Measurements from ENCODE around the gene SMAD1. TPM values are rescaled to one million over a fixed set of nuclear protein-coding genes. Genes with fewer than 3 reads are reported as not detected.

Gene SMAD1
- total and polyA plus RNA-seq, 12 donors, result 1.4 to 23.8 (median 14.2) TPM

DNA sequence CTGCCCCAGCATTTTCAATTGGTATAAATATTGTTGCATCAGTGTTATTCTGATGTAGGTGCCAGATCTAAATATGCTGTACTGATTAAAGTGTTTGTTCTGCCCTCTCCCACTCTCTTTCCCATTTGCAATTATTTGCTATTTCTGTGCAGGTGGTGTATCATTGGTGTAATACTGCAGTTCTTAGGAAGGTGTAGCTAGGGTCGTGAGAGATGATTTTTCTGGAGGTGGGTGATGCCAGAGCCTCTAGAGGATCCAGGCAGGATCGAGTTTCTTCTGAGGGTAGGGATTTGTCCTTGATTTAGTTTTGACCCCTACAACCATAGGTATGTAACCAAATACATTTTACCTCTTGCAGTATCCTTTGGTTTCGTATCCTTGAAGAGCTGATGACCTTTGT, 1.9 kb downstream of the SMAD1 start:
- DNase-seq, result no peak
- Histone ChIP-seq H3K27ac (no peak overlapping the region), H3K4me1 (replicated peaks in 1 of 2) (peaks cover 0 to 29% of the 10 kb centered on the region in 2 donors), H3K9me3 (replicated peaks in 1 of 3) (no peaks in the 10 kb centered on the region), H3K27me3 (no peaks in the 10 kb centered on the region), H3K36me3 (replicated peaks in 1 of 2) (no peaks in the 10 kb centered on the region), H3K4me3 (peak overlapping the region in 1 of 4 donors; percentile 69)
- intact Hi-C loops (cut with DNase I), result no loop called here
- TF ChIP-seq POLR2A (IDR thresholded peaks at IDR 0.05), result no peak
- TF ChIP-seq, protein P1, sequence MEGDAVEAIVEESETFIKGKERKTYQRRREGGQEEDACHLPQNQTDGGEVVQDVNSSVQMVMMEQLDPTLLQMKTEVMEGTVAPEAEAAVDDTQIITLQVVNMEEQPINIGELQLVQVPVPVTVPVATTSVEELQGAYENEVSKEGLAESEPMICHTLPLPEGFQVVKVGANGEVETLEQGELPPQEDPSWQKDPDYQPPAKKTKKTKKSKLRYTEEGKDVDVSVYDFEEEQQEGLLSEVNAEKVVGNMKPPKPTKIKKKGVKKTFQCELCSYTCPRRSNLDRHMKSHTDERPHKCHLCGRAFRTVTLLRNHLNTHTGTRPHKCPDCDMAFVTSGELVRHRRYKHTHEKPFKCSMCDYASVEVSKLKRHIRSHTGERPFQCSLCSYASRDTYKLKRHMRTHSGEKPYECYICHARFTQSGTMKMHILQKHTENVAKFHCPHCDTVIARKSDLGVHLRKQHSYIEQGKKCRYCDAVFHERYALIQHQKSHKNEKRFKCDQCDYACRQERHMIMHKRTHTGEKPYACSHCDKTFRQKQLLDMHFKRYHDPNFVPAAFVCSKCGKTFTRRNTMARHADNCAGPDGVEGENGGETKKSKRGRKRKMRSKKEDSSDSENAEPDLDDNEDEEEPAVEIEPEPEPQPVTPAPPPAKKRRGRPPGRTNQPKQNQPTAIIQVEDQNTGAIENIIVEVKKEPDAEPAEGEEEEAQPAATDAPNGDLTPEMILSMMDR (IDR thresholded peaks at IDR 0.05), result no peak
- WGBS, 4 donors, result 50 to 76% (median 55%) methylated on average over 3 of the region's 3 CpGs

DNA sequence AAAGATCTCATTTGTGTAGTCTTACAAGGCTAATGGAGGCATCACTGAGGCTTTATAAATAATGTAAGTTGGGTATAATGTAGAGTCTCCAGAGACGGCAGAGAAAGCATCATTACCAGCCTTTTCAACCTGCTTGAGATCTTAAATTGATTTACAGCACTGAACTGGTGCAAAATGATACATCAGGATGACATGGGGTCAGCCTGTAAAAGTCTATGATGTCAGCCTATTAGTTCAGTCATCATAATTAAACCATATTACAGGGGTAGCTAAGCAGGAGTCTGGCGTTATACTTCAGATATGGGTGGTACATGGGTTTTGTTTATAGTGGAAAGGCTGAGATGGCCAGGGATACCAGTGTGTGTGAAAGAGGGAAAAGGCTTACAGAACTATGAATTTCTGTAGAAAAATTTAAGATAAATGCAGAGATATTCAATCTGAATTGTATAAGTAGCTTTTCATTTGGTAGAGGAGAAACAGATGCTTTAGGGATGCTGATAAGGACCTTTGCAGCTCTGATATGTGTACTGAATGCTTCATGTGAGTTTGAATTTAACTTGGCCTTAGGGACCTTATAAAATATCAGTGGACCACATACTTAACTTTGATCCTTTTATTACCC, 2.7 kb downstream of the SMAD1 start:
- Histone ChIP-seq H3K4me1 (replicated peaks in 1 of 2) (peaks cover 0 to 29% of the 10 kb centered on the region in 2 donors), H3K4me3 (no peak overlapping the region), H3K36me3 (replicated peaks in 1 of 2) (no peaks in the 10 kb centered on the region), H3K27me3 (no peaks in the 10 kb centered on the region), H3K27ac (no peak overlapping the region), H3K9me3 (replicated peaks in 1 of 3) (no peaks in the 10 kb centered on the region)
- WGBS, 4 donors, result 73 to 81% (median 77%) methylated on average over 2 of the region's 2 CpGs
- TF ChIP-seq POLR2A (IDR thresholded peaks at IDR 0.05), result no peak
- TF ChIP-seq, protein P1 (IDR thresholded peaks at IDR 0.05), result no peak
- DNase-seq, result no peak
- intact Hi-C loops (cut with DNase I), result no loop called here

DNA sequence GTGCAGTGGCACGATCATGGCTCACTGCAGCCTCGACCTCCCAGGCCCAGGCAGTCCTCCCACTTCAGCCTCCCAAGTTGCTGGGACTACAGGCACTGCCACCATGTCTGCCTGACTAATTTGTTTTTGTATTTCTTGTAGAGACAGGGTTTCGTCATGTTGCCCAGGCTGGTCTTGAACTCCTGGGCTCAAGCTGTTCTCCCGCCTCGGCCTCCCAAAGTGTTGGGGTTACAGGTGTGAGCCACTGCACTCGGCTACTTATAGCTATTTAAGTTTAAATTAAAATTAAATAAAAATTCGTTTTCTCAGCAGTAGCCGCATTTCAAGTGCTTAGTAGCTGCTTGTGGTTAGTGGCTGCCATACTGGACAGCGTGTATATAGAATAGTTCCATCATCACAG, 3.5 kb downstream of the SMAD1 start:
- intact Hi-C loops (cut with DNase I), result no loop called here
- H3K4me3 ChIP-seq, result no peak overlapping the region
- H3K36me3 ChIP-seq (replicated peaks in 1 of 2), result no peaks in the 10 kb centered on the region

DNA sequence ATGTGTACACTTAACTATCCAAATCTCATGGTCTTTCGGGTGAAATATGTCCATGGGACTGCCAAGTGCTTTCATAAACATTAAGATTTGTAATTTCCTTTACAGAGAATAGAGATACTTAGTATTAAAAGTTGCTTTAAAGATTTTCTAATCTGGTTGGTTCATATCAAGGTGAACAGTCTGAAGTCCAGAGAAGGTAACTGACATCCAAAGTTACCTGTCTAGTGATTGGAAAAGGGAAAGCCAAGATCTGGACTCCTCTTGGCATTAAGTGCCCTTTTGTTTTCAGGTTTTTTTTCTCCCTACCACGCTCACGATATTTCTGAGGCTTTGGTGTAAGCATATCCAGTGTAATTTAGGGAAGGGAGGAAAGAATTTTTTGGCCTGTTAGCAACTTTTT, 5.0 kb downstream of the SMAD1 start:
- H3K27me3 ChIP-seq, result no peaks in the 10 kb centered on the region
- no peaks in the 10 kb centered on the region for H3K36me3 ChIP-seq (replicated peaks in 1 of 2)
- H3K4me3 ChIP-seq, result no peak overlapping the region
- no peaks in the 10 kb centered on the region for H3K9me3 ChIP-seq (replicated peaks in 1 of 3)
- DNase-seq, result no peak
- WGBS, 4 donors, result 76 to 93% (median 86%) methylated on average over 3 of the region's 3 CpGs
- TF ChIP-seq, protein P1 (IDR thresholded peaks at IDR 0.05), result no peak
- no peak for TF ChIP-seq POLR2A (IDR thresholded peaks at IDR 0.05)
- H3K27ac ChIP-seq, result no peak overlapping the region
- H3K4me1 ChIP-seq (replicated peaks in 1 of 2), result peaks cover 0 to 24% of the 10 kb centered on the region in 2 donors
- intact Hi-C loops (cut with DNase I), result no loop called here

More for the DNA sequence above, 3.5 kb downstream of the SMAD1 start:
- H3K9me3 ChIP-seq (replicated peaks in 1 of 3), result no peaks in the 10 kb centered on the region
- WGBS, 4 donors, result 92 to 95% (median 92%) methylated on average over 9 of the region's 9 CpGs
- DNase-seq, result no peak
- TF ChIP-seq, protein P1 (IDR thresholded peaks at IDR 0.05), result no peak
- TF ChIP-seq POLR2A (IDR thresholded peaks at IDR 0.05), result no peak
- no peak overlapping the region for H3K27ac ChIP-seq
- H3K4me1 ChIP-seq (replicated peaks in 1 of 2), result peaks cover 0 to 29% of the 10 kb centered on the region in 2 donors
- no peaks in the 10 kb centered on the region for H3K27me3 ChIP-seq
